Smooth muscle cell (in vitro differentiated cells): ENCODE results near the gene CFAP119. TPM values are rescaled to one million over a fixed set of nuclear protein-coding genes. Genes with fewer than 3 reads are reported as not detected.

Experiments used
- DNase-seq: peaks from one replicate; lab custom pipeline; 2025; ENCODE audit not compliant: unreplicated experiment; lab: John Stamatoyannopoulos, UW
- H2AFZ ChIP-seq: fragments of 200-600 bp; sonication (generic); 2 replicates; pipeline ENCODE4 v1.6.0; 2016; ENCODE audit warnings: antibody characterized with exemption, low read depth, mild to moderate bottlenecking
- H3F3A ChIP-seq: fragments of 200-600 bp; sonication (generic); 2 replicates; pipeline ENCODE4 v1.6.0; 2017; ENCODE audit warnings: antibody characterized with exemption, low read depth
- H3K27ac ChIP-seq: fragments of 200-600 bp; sonication (generic); 2 replicates; pipeline ENCODE4 v1.5.1; 2016; ENCODE audit warnings: low read depth, mild to moderate bottlenecking
- H3K27me3 ChIP-seq: fragments of 200-600 bp; sonication (generic); 2 replicates; pipeline ENCODE4 v1.6.1; 2016; ENCODE audit warnings: low read depth, mild to moderate bottlenecking
- H3K36me3 ChIP-seq: fragments of 200-600 bp; sonication (generic); 2 replicates; pipeline ENCODE4 v1.5.1; 2016; ENCODE audit warnings: low read depth
- H3K4me1 ChIP-seq: fragments of 200-600 bp; sonication (generic); 2 replicates; pipeline ENCODE4 v1.5.1; 2016; ENCODE audit warnings: low read depth
- H3K4me2 ChIP-seq: fragments of 200-600 bp; sonication (generic); 2 replicates; pipeline ENCODE4 v1.6.0; 2016; ENCODE audit warnings: mild to moderate bottlenecking
- H3K4me3 ChIP-seq: fragments of 200-600 bp; sonication (generic); 2 replicates; pipeline ENCODE4 v1.5.1; 2016; ENCODE audit warnings: mild to moderate bottlenecking
- H3K79me2 ChIP-seq: fragments of 200-600 bp; sonication (generic); 2 replicates; pipeline ENCODE4 v1.6.0; 2016; ENCODE audit warnings: low read depth, mild to moderate bottlenecking
- H3K9ac ChIP-seq: fragments of 200-600 bp; sonication (generic); 2 replicates; pipeline ENCODE4 v1.6.0; 2016; ENCODE audit warnings: low read depth
- H3K9me3 ChIP-seq: fragments of 200-600 bp; sonication (generic); replicated peaks from 2 replicates; pipeline ENCODE4 v1.5.1; 2016; ENCODE audit warnings: low read depth
- H4K20me1 ChIP-seq: fragments of 200-600 bp; sonication (generic); 2 replicates; pipeline ENCODE4 v1.6.0; 2016; ENCODE audit warnings: low read depth
- CTCF ChIP-seq: fragments of 200-600 bp; sonication (generic); IDR thresholded peaks from 2 replicates; pipeline ENCODE4 v1.5.1; 2017; ENCODE audit warnings: borderline replicate concordance, mild to moderate bottlenecking, antibody characterized with exemption; ENCODE audit not compliant: insufficient read depth, poor library complexity, severe bottlenecking
- WGBS: methylation state at CpG from one replicate; pipeline ENCODE4 v1.1.7; 2016; ENCODE audit warnings: low lambda C conversion rate; 5-methylcytosine and 5-hydroxymethylcytosine counted together
- polyA plus RNA-seq: library from polyadenylated mRNA; unstranded; fragments of >200 nt; fragmentation: Nextera tagmentation; extraction: Ambion mirVana; gene quantifications from 2 replicates; pipeline ENCODE4 v1.2.1, GENCODE V29; 2016
- total RNA-seq: library from RNA; depleted of rRNA; stranded (reverse); fragments of >200 nt; gene quantifications from 2 replicates; pipeline ENCODE4 v1.2.3, GENCODE V29; 2014

CFAP119 gene
- total and polyA plus RNA-seq, 2 experiments from 2014 or later, result 3.5 to 5.2 TPM

GRCh38 chr16:30784215-30784614 is 22.4 kb upstream of the CFAP119 start:
- H3K9me3 ChIP-seq, result no peaks in the 10 kb centered on the region
- no peaks in the 10 kb centered on the region for H3K27me3 ChIP-seq
- H3K27ac ChIP-seq, result no peak overlapping the region
- H3K9ac ChIP-seq, result no peak overlapping the region
- no peak overlapping the region for H3K4me2 ChIP-seq
- peaks cover 32% of the 10 kb centered on the region for H3K79me2 ChIP-seq
- no peak for DNase-seq
- 89% methylated on average over 13 of the region's 18 CpGs for WGBS
- no peaks in the 10 kb centered on the region for H3F3A ChIP-seq
- no peak overlapping the region for H2AFZ ChIP-seq
- peaks cover 11% of the 10 kb centered on the region for H4K20me1 ChIP-seq
- H3K4me3 ChIP-seq, result no peak overlapping the region
- no peaks in the 10 kb centered on the region for H3K36me3 ChIP-seq
- peaks cover 14% of the 10 kb centered on the region for H3K4me1 ChIP-seq
- no peak for TF ChIP-seq CTCF

GRCh38 chr16:30783280-30784109 is 21.6 kb upstream of the CFAP119 start:
- no peak for DNase-seq
- TF ChIP-seq CTCF, result no peak
- Histone ChIP-seq H3K9me3 (no peaks in the 10 kb centered on the region), H2AFZ (no peak overlapping the region), H3F3A (no peaks in the 10 kb centered on the region), H3K4me1 (peaks cover 14% of the 10 kb centered on the region), H4K20me1 (peaks cover 11% of the 10 kb centered on the region), H3K4me2 (no peak overlapping the region), H3K9ac (no peak overlapping the region), H3K79me2 (peaks cover 32% of the 10 kb centered on the region), H3K4me3 (no peak overlapping the region), H3K36me3 (no peaks in the 10 kb centered on the region), H3K27ac (no peak overlapping the region), H3K27me3 (no peaks in the 10 kb centered on the region)
- WGBS, result 97% methylated on average over 56 of the region's 57 CpGs

- Histone ChIP-seq H3K79me2 (peaks cover 32% of the 10 kb centered on the region), H3K27ac (no peak overlapping the region), H3K4me1 (peaks cover 11% of the 10 kb centered on the region), H3K9ac (no peak overlapping the region), H3K27me3 (no peaks in the 10 kb centered on the region), H3K4me2 (no peak overlapping the region), H3K36me3 (no peaks in the 10 kb centered on the region), H3K9me3 (no peaks in the 10 kb centered on the region), H4K20me1 (peaks cover 11% of the 10 kb centered on the region), H2AFZ (no peak overlapping the region), H3F3A (no peaks in the 10 kb centered on the region), H3K4me3 (no peak overlapping the region)
- 97% methylated on average over 63 of the region's 63 CpGs for WGBS
- DNase-seq, result no peak
- no peak for TF ChIP-seq CTCF
These were observed 20.8 kb upstream of the CFAP119 start for GRCh38 chr16:30782486-30783279.
